ENCODE measurements around the gene COG2.

Gene COG2

GRCh38 chr1:230709619-230710542 lies 67.6 kb downstream of the COG2 start:
- Histone ChIP-seq H3K79me1 (replicated peaks; ENCODE audit: low read length, poor library complexity, severe bottlenecking) (no peaks in the 10 kb centered on the region), H3K27me3 (ENCODE audit: control insufficient read depth in 1 of 2, insufficient read depth in 1 of 2, low read length in 2 of 2) (peaks cover 11 to 23% of the 10 kb centered on the region in 2 experiments), H3K9ac (ENCODE audit: low read length) (no peak overlapping the region), H2BK15ac (ENCODE audit: low read depth, poor library complexity, severe bottlenecking) (no peak overlapping the region), H3K14ac (ENCODE audit: low read length in 2 of 2) (no peak overlapping the region), H3K4me1 (ENCODE audit: control insufficient read depth, insufficient read depth, low read depth, low read length) (peaks cover 11% of the 10 kb centered on the region), H4K8ac (ENCODE audit: low read length) (no peak overlapping the region), H3K9me3 (ENCODE audit: control insufficient read depth, low read length) (no peaks in the 10 kb centered on the region), H3K4me3 (ENCODE audit: insufficient read depth in 1 of 2, low read depth in 1 of 2, low read length in 2 of 2) (peak overlapping the region in 1 of 2 experiments; percentile 27), H2BK12ac (ENCODE audit: low read length in 2 of 2) (no peak overlapping the region), H4K91ac (ENCODE audit: low read length) (peak overlapping the region; percentile 11), H3K36me3 (ENCODE audit: control insufficient read depth in 1 of 2, insufficient read depth in 2 of 2, low read depth in 1 of 2, low read length in 2 of 2) (no peaks in the 10 kb centered on the region), H3K4ac (ENCODE audit: low read depth in 1 of 2, low read length in 2 of 2) (no peak overlapping the region), H2AK5ac (ENCODE audit: low read length, severe bottlenecking) (no peak overlapping the region), H2BK120ac (ENCODE audit: low read depth, low read length) (no peak overlapping the region), H3K23ac (ENCODE audit: low read length in 2 of 2) (no peak overlapping the region), H2AFZ (ENCODE audit: low read depth, low read length) (no peak overlapping the region), H2BK5ac (ENCODE audit: low read depth, low read length, poor library complexity, severe bottlenecking) (no peak overlapping the region), H3K18ac (ENCODE audit: low read depth in 1 of 2, low read length in 2 of 2) (peak overlapping the region in 1 of 2 experiments; percentile 49), H3K27ac (ENCODE audit: low read length, poor library complexity, severe bottlenecking) (no peak overlapping the region), H3K4me2 (ENCODE audit: low read length, poor library complexity, severe bottlenecking) (no peak overlapping the region)
- 82% methylated on average over 17 of the region's 18 CpGs for WGBS
- DNase-seq = no peak

- 91% methylated on average over 8 of the region's 8 CpGs for WGBS
- Histone ChIP-seq H4K8ac (ENCODE audit: low read length) (no peak overlapping the region), H3K27ac (ENCODE audit: low read length, poor library complexity, severe bottlenecking) (no peak overlapping the region), H4K91ac (ENCODE audit: low read length) (no peak overlapping the region), H3K36me3 (ENCODE audit: control insufficient read depth in 1 of 2, insufficient read depth in 2 of 2, low read depth in 1 of 2, low read length in 2 of 2) (no peaks in the 10 kb centered on the region), H3K9me3 (ENCODE audit: control insufficient read depth, low read length) (no peaks in the 10 kb centered on the region), H2BK5ac (ENCODE audit: low read depth, low read length, poor library complexity, severe bottlenecking) (no peak overlapping the region), H2BK15ac (ENCODE audit: low read depth, poor library complexity, severe bottlenecking) (no peak overlapping the region), H3K79me1 (replicated peaks; ENCODE audit: low read length, poor library complexity, severe bottlenecking) (no peaks in the 10 kb centered on the region), H3K4me3 (ENCODE audit: insufficient read depth in 1 of 2, low read depth in 1 of 2, low read length in 2 of 2) (no peak overlapping the region), H2BK120ac (ENCODE audit: low read depth, low read length) (no peak overlapping the region), H2AK5ac (ENCODE audit: low read length, severe bottlenecking) (no peak overlapping the region), H3K4ac (ENCODE audit: low read depth in 1 of 2, low read length in 2 of 2) (no peak overlapping the region), H3K23ac (ENCODE audit: low read length in 2 of 2) (no peak overlapping the region), H3K9ac (ENCODE audit: low read length) (no peak overlapping the region), H3K4me1 (ENCODE audit: control insufficient read depth, insufficient read depth, low read depth, low read length) (peaks cover 11% of the 10 kb centered on the region), H3K27me3 (ENCODE audit: control insufficient read depth in 1 of 2, insufficient read depth in 1 of 2, low read length in 2 of 2) (peaks cover 11 to 23% of the 10 kb centered on the region in 2 experiments), H3K4me2 (ENCODE audit: low read length, poor library complexity, severe bottlenecking) (no peak overlapping the region), H3K14ac (ENCODE audit: low read length in 2 of 2) (no peak overlapping the region), H2BK12ac (ENCODE audit: low read length in 2 of 2) (no peak overlapping the region), H2AFZ (ENCODE audit: low read depth, low read length) (no peak overlapping the region), H3K18ac (ENCODE audit: low read depth in 1 of 2, low read length in 2 of 2) (no peak overlapping the region)
- no peak for DNase-seq
These were observed 68.2 kb downstream of the COG2 start for GRCh38 chr1:230710543-230710904.

- H3K4me2 ChIP-seq (ENCODE audit: low read length, poor library complexity, severe bottlenecking) = no peak overlapping the region
- H3K14ac ChIP-seq (ENCODE audit: low read length in 2 of 2) = no peak overlapping the region
- H3K4me3 ChIP-seq (ENCODE audit: insufficient read depth in 1 of 2, low read depth in 1 of 2, low read length in 2 of 2) = no peak overlapping the region
- no peak overlapping the region for H2BK15ac ChIP-seq (ENCODE audit: low read depth, poor library complexity, severe bottlenecking)
- H3K79me1 ChIP-seq (replicated peaks; ENCODE audit: low read length, poor library complexity, severe bottlenecking) = no peaks in the 10 kb centered on the region
- no peak overlapping the region for H3K27ac ChIP-seq (ENCODE audit: low read length, poor library complexity, severe bottlenecking)
- peaks cover 11 to 19% of the 10 kb centered on the region in 2 experiments for H3K27me3 ChIP-seq (ENCODE audit: control insufficient read depth in 1 of 2, insufficient read depth in 1 of 2, low read length in 2 of 2)
- no peak overlapping the region for H2AK5ac ChIP-seq (ENCODE audit: low read length, severe bottlenecking)
- DNase-seq = no peak
- no peak overlapping the region for H2BK12ac ChIP-seq (ENCODE audit: low read length in 2 of 2)
- H4K8ac ChIP-seq (ENCODE audit: low read length) = no peak overlapping the region
- no peak overlapping the region for H2BK5ac ChIP-seq (ENCODE audit: low read depth, low read length, poor library complexity, severe bottlenecking)
- no peak overlapping the region for H4K91ac ChIP-seq (ENCODE audit: low read length)
- H2BK120ac ChIP-seq (ENCODE audit: low read depth, low read length) = no peak overlapping the region
- no peak overlapping the region for H3K23ac ChIP-seq (ENCODE audit: low read length in 2 of 2)
- WGBS = 85% methylated on average over 3 of the region's 3 CpGs
- no peak overlapping the region for H3K4ac ChIP-seq (ENCODE audit: low read depth in 1 of 2, low read length in 2 of 2)
- H2AFZ ChIP-seq (ENCODE audit: low read depth, low read length) = no peak overlapping the region
- H3K9ac ChIP-seq (ENCODE audit: low read length) = no peak overlapping the region
- H3K9me3 ChIP-seq (ENCODE audit: control insufficient read depth, low read length) = no peaks in the 10 kb centered on the region
- peaks cover 11% of the 10 kb centered on the region for H3K4me1 ChIP-seq (ENCODE audit: control insufficient read depth, insufficient read depth, low read depth, low read length)
- no peak overlapping the region for H3K18ac ChIP-seq (ENCODE audit: low read depth in 1 of 2, low read length in 2 of 2)
- H3K36me3 ChIP-seq (ENCODE audit: control insufficient read depth in 1 of 2, insufficient read depth in 2 of 2, low read depth in 1 of 2, low read length in 2 of 2) = no peaks in the 10 kb centered on the region
These were observed 69.0 kb downstream of the COG2 start for GRCh38 chr1:230711245-230711644.

GRCh38 chr1:230712470-230712942 lies 70.2 kb downstream of the COG2 start:
- Histone ChIP-seq H2AK5ac (ENCODE audit: low read length, severe bottlenecking) (no peak overlapping the region), H3K23ac (ENCODE audit: low read length in 2 of 2) (no peak overlapping the region), H3K9ac (ENCODE audit: low read length) (no peak overlapping the region), H2BK120ac (ENCODE audit: low read depth, low read length) (no peak overlapping the region), H3K27ac (ENCODE audit: low read length, poor library complexity, severe bottlenecking) (no peak overlapping the region), H2BK5ac (ENCODE audit: low read depth, low read length, poor library complexity, severe bottlenecking) (no peak overlapping the region), H3K36me3 (ENCODE audit: control insufficient read depth in 1 of 2, insufficient read depth in 2 of 2, low read depth in 1 of 2, low read length in 2 of 2) (no peaks in the 10 kb centered on the region), H2AFZ (ENCODE audit: low read depth, low read length) (no peak overlapping the region), H3K4me1 (ENCODE audit: control insufficient read depth, insufficient read depth, low read depth, low read length) (peaks cover 11% of the 10 kb centered on the region), H3K4me2 (ENCODE audit: low read length, poor library complexity, severe bottlenecking) (no peak overlapping the region), H2BK15ac (ENCODE audit: low read depth, poor library complexity, severe bottlenecking) (no peak overlapping the region), H3K4me3 (ENCODE audit: insufficient read depth in 1 of 2, low read depth in 1 of 2, low read length in 2 of 2) (no peak overlapping the region), H2BK12ac (ENCODE audit: low read length in 2 of 2) (peak overlapping the region in 1 of 2 experiments; percentile 15), H3K18ac (ENCODE audit: low read depth in 1 of 2, low read length in 2 of 2) (no peak overlapping the region), H4K8ac (ENCODE audit: low read length) (no peak overlapping the region), H3K14ac (ENCODE audit: low read length in 2 of 2) (peak overlapping the region in 1 of 2 experiments; percentile 9), H3K9me3 (ENCODE audit: control insufficient read depth, low read length) (no peaks in the 10 kb centered on the region), H3K4ac (ENCODE audit: low read depth in 1 of 2, low read length in 2 of 2) (no peak overlapping the region), H3K27me3 (ENCODE audit: control insufficient read depth in 1 of 2, insufficient read depth in 1 of 2, low read length in 2 of 2) (peaks cover 7 to 14% of the 10 kb centered on the region in 2 experiments), H3K79me1 (replicated peaks; ENCODE audit: low read length, poor library complexity, severe bottlenecking) (no peaks in the 10 kb centered on the region), H4K91ac (ENCODE audit: low read length) (no peak overlapping the region)
- no peak for DNase-seq
- 90% methylated on average over 17 of the region's 17 CpGs for WGBS
